Chondrocyte (in vitro differentiated cells): ENCODE data around the gene COL4A2. TPM values are rescaled to one million over a fixed set of nuclear protein-coding genes. Genes with fewer than 3 reads are reported as not detected.

Experiments used
- DNase-seq: peaks from one replicate; pipeline ENCODE4 v3.0.0; 2021; ENCODE audit warnings: mixed read lengths, low spot score
- H3K27ac Mint-ChIP-seq: one replicate; pipeline ENCODE4 v1.8.0; 2021; ENCODE audit warnings: mild to moderate bottlenecking, moderate library complexity, mixed read lengths; ENCODE audit not compliant: unreplicated experiment
- H3K27me3 Mint-ChIP-seq: 2 replicates; pipeline ENCODE4 v1.8.0; 2021; ENCODE audit warnings: low read depth, mixed read lengths
- H3K36me3 Mint-ChIP-seq: 2 replicates; pipeline ENCODE4 v1.8.0; 2021; ENCODE audit warnings: low read depth, mixed read lengths
- H3K4me1 Mint-ChIP-seq: 2 replicates; pipeline ENCODE4 v1.8.0; 2021; ENCODE audit warnings: low read depth, mild to moderate bottlenecking, mixed read lengths
- H3K4me3 Mint-ChIP-seq: one replicate; pipeline ENCODE4 v1.8.0; 2021; ENCODE audit warnings: mild to moderate bottlenecking, moderate library complexity, mixed read lengths; ENCODE audit not compliant: unreplicated experiment
- H3K9me3 Mint-ChIP-seq: 2 replicates; pipeline ENCODE4 v1.8.0; 2021; ENCODE audit warnings: low read depth, mixed read lengths
- CTCF ChIP-seq: fragments of 200-600 bp; sonication (generic); IDR thresholded peaks from 2 replicates; pipeline ENCODE4 v1.5.0; 2021; ENCODE audit warnings: antibody characterized with exemption, mild to moderate bottlenecking, moderate library complexity
- total RNA-seq: library from RNA; stranded (reverse); gene quantifications from 3 replicates; pipeline ENCODE4 v1.2.1, GENCODE V29; 2021

Gene COL4A2
- total RNA-seq, 1 donor from 2014 or later: 2,366 TPM

GRCh38 chr13:110338441-110339101 lies 31.5 kb downstream of the COL4A2 start:
- no peak for DNase-seq
- Mint-ChIP-seq H3K36me3 (peaks cover 31% of the 10 kb centered on the region), H3K9me3 (no peaks in the 10 kb centered on the region), H3K4me3 (peak overlapping the region; percentile 35), H3K27ac (peak overlapping the region; percentile 95), H3K27me3 (no peaks in the 10 kb centered on the region), H3K4me1 (peaks cover 100% of the 10 kb centered on the region)
- peak; percentile 8 for TF ChIP-seq CTCF

GRCh38 chr13:110339263-110339662 lies 32.2 kb downstream of the COL4A2 start:
- no peak for DNase-seq
- Mint-ChIP-seq H3K9me3 (no peaks in the 10 kb centered on the region), H3K27ac (peak overlapping the region; percentile 95), H3K36me3 (peaks cover 31% of the 10 kb centered on the region), H3K4me1 (peaks cover 100% of the 10 kb centered on the region), H3K4me3 (no peak overlapping the region), H3K27me3 (no peaks in the 10 kb centered on the region)
- no peak for TF ChIP-seq CTCF

- Mint-ChIP-seq H3K9me3 (no peaks in the 10 kb centered on the region), H3K27me3 (no peaks in the 10 kb centered on the region), H3K27ac (peak overlapping the region; percentile 95), H3K36me3 (peaks cover 23% of the 10 kb centered on the region), H3K4me3 (no peak overlapping the region), H3K4me1 (peaks cover 100% of the 10 kb centered on the region)
- DNase-seq: no peak
- TF ChIP-seq CTCF: no peak
Observed at GRCh38 chr13:110339975-110340550, 33.0 kb downstream of the COL4A2 start.

- peak overlapping the region; percentile 95 for H3K27ac Mint-ChIP-seq
- peaks cover 100% of the 10 kb centered on the region for H3K4me1 Mint-ChIP-seq
- peaks cover 14% of the 10 kb centered on the region for H3K36me3 Mint-ChIP-seq
- TF ChIP-seq CTCF: no peak
- no peaks in the 10 kb centered on the region for H3K27me3 Mint-ChIP-seq
- H3K4me3 Mint-ChIP-seq: peak overlapping the region; percentile 49
- H3K9me3 Mint-ChIP-seq: no peaks in the 10 kb centered on the region
- DNase-seq: no peak
Observed at GRCh38 chr13:110340812-110341444, 33.8 kb downstream of the COL4A2 start.

- H3K27ac Mint-ChIP-seq: peak overlapping the region; percentile 95
- H3K4me1 Mint-ChIP-seq: peaks cover 100% of the 10 kb centered on the region
- no peak overlapping the region for H3K4me3 Mint-ChIP-seq
Observed at GRCh38 chr13:110341445-110342244, 34.6 kb downstream of the COL4A2 start.

More at GRCh38 chr13:110341445-110342244, 34.6 kb downstream of the COL4A2 start:
- no peak for DNase-seq
- TF ChIP-seq CTCF: no peak
- no peaks in the 10 kb centered on the region for H3K9me3 Mint-ChIP-seq
- no peaks in the 10 kb centered on the region for H3K27me3 Mint-ChIP-seq
- H3K36me3 Mint-ChIP-seq: peaks cover 12% of the 10 kb centered on the region
